Measurements from ENCODE around the gene LRTM2.

Gene LRTM2

DNA sequence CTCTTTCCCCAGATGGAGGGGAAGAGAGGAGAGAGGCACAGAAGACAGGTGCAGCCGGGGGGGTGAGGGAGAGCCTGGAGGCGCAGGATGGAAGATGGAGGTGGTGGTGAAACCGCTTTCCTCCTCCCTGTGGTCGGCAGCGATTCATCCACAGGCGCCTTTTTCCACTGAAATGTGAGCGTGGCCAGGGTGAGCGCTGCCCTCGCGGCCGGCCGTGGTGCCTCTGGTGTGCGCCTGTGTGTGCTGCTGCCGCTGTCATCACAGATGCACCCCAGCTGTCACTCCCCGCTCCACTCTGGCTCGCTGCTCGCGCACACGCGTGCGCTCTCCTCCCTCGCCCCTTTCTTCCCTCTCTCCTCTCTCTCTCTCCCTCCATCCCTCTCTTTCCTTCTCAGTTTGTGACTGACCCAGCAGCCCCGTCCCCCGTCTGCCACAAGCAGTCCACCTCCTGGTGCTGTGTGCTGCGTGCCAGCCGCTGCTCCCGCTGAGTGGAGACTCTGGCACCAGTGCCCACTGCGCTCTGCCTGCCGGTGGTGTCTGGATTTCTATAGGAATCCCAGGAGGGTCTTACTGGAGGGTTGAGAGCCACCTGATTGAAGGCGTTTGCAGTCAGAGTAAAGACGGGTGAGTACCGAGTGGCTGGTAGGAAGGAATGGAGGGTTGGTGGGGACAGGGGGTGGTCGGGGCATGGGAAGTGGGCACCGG, at the start of gene LRTM2:
Gene LRTM2 (plus strand): TSS at position 375 of the 705 bp plus-strand sequence. CDS start 7,584 bp downstream, outside the sequence.
- no peak for DNase-seq (ENCODE audit: low read depth in 3 of 3)

DNA sequence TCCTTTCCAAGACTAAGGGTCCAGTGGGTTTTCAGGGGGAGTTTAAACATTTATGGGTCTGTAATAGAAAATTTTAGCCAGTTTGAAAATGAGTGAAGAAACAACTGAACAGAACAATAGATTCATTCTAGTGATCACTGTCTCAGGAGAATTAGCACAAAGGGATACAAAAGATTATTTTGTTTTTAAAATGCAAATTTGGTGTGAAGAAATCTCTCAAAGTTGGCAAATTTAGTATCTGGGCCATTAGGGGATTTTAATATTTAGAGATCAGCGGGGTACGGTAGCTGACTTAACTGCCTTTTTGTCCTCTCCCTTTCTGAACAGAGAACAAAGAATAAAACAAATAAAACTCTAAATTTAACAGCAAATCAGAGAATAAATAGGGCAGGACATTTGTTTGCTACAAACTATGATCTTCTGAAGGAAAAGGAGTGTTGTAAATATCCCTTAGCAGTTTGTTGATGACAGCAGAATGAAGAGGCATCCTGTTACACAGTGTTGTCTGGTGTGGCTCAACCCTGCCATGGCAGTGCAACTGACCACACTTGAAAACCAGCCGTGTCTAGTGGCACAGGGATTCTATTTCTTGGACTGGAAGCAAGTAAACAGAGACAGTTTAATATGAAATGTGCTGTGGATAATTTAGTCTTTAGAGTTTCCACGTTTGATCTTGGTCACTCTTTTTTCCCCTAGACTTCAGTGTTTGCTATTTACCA, 46.3 kb upstream of the LRTM2 start:
- DNase-seq (ENCODE audit: low read depth in 3 of 3) = no peak

DNA sequence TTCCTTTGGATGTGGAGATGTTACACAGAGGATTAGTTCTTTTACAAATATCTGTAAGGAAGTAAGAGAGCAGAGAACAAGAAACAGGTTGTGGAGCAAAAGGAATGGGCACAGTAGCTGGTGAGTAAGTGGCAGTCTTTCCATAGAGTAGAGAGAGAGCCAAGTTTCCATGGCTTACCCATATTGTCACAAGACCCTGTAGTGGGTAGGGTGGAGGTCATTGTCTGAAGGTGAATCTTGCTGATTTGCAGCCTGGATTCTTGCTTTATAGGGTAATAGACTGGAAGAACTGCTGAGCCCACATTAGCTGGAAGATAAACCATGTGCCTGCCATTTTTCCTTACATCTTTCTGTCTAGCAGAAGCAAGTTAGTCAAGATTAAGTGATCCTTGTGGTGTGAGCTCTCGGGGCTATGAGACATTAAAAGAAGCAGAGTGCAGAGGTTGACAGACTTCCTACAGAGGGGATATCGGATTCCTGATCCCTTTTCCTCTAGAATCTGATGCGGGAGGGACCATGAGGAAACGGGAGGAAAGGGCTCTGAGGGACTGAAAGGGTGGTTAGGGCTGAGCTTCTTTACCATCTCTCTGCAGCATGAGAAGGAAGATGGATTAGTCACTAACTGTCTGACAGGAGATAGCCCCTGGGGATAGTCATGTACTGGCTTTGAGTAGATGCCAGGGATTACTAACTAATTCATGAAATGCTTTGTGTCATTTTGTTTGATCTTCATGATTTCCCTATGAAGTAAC, 44.0 kb upstream of the LRTM2 start:
- no peak for DNase-seq (ENCODE audit: low read depth in 3 of 3)

DNA sequence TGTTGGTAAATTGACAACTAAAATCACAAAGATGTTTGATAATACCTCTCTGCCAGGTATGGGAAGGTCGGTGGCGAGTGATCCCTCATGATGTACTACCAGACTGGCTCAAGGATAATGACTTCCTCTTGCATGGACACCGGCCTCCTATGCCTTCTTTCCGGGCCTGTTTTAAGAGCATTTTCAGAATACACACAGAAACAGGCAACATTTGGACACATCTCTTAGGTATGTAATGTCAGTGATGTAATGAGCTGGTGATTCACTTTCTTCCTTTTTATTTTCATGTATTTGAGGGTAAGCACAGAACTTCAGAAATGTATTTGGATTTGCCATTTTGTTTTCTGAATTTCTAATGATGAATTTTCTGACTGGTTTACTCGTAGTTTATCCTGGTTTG, 42.6 kb upstream of the LRTM2 start:
- no peak for DNase-seq (ENCODE audit: low read depth in 3 of 3)

DNA sequence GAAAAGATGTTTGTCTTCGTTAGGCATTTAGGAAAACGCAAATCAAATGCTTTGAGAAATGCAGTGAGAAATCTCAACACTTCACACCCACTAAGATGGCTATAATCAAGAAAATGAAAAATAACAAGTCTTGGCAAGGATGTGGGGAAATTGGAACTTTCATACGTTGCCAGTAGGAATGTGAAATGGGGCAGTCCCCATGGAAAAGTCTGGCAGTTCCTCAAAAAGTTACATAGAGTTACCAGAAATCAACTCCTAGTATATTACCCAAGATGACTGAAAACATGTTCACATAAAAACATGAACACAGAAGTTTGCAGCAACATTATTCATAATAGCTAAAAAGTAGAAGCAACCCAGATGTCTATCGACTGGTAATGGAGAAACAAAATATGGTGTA, 41.5 kb upstream of the LRTM2 start:
- no peak for DNase-seq (ENCODE audit: low read depth in 3 of 3)

DNA sequence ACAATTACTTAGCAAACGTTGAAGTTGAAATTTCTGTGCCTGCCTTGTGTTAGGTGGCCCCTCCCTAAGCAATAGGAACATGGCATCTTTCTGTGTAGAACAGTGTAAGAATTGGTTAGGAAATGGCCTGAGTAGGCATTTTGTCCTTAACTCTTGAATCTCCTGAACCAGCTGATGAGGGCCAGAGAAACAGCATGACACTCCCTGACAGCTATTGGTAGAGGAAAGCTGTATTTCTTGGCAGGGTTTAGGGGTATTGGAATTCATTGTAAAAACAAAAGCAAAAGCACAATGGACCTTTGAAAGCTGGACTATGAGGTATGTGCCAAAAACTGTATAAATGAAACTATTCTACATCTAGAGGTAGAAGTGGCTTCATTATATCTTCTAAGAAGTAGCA, 40.6 kb upstream of the LRTM2 start:
- DNase-seq (ENCODE audit: low read depth in 3 of 3) = no peak

DNA sequence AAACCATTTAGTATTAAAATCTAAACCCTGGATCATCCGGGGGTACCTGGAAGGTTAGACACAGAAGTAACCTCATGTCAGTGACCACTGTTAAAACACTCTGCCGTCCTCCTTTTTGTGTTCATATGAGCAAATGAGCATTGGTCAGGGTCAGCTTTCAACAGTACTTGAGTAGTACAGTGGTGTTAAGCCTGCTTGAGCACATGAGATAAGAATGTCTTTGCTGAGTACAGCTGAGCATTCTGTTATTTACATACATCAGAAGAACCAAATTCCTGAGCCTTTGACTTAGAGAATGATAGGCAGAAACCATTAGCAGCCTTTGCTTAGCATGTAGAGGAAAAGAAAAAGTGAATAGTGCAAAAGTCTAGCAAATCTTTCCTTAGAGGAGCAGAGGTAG, 38.6 kb upstream of the LRTM2 start:
- no peak for DNase-seq (ENCODE audit: low read depth in 3 of 3)

DNA sequence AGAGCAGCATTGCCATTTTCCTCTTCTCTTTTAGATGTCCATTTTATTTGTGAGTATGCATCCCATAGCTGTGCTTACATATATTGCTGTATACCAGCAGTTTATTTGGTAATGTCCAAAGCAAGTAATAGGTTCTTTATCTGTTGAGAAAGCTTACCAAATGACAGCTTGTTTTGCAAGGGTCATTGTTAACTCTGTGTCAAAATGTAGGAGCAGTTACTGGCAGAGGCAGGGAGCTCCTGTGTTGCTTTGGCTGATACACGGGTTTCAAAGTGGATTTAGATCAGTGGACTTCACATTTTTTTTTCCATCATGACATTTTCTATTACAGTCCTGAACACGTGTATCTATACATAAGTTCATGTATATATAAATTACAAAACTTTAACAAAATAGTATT, 38.1 kb upstream of the LRTM2 start:
- DNase-seq (ENCODE audit: low read depth in 3 of 3) = no peak

DNA sequence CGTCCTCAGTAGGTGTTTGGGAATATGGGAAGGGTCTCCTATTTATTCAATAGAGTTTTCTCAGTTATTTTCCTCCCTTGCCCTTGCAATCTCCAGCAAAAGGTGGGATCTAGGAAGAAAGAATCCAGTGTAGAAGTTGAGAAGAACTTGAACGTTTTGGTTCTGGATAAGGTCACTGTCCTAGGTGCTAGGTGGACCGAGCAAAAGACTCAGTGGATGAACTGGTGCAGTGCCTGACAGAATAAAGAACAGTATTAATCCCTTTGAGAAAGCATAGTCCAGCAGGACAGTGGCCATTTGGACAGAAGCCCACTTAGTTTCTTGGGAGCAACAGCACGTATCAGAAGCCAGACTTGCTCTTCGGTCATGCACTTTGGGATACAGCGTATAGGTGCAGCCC, 32.7 kb upstream of the LRTM2 start:
- no peak for DNase-seq (ENCODE audit: low read depth in 3 of 3)

DNA sequence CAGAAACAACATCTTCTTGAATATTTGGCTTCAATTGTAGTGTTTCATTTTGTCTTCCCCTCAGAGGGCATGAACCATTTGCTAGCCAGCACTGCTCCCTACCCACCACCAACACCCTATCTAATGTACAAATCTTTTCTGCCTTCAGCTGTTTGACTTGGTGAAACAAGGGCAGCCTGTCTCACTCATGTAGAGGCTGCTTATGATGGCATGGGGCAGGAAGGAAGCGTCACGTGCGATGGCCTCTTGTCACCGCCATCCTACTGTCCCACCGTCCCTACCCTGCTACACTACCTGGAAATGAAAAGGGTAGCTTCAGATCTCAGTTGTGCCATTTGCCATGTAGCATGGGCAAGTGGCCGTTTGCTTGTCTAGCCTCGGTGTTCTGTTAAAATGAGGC, 29.9 kb upstream of the LRTM2 start:
- no peak for DNase-seq (ENCODE audit: low read depth in 3 of 3)

DNA sequence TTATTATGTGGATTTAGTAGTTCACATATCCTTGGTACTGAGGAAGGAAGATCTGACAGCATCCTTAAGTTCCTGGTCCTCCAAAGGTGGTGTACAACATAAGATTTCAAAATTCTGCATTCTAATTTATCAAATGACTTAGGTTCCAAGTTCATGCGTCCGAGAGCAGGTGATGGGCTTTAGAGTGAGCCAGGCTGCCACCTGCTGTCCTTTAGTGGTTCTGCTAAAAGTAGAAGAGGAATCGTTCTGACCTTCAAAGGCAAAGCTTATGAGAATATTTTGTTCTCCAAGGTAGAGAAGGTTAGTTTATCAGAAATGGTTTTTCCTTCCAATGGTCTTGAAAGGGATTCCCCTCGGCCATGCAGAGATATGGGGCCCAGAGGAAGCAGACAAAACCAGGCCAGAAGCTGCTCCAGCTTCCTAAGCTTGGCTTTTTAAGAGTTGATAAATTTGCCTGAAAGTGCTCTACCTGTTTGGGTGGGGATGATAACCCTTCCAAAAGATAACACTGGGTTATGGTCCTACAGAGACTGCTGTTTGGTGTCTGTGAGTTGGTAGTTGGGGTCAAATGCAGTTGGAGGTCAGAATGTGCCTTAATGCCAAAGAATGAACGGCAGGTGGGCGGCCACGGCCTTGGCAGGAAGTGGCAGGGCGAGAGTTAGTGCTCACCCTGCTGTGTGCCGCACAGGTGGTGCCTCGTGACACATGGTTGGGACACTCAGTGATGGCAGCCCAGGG, 29.1 kb upstream of the LRTM2 start:
- peak in 1 of 3 experiments; percentile 51 for DNase-seq (ENCODE audit: low read depth in 3 of 3)

DNA sequence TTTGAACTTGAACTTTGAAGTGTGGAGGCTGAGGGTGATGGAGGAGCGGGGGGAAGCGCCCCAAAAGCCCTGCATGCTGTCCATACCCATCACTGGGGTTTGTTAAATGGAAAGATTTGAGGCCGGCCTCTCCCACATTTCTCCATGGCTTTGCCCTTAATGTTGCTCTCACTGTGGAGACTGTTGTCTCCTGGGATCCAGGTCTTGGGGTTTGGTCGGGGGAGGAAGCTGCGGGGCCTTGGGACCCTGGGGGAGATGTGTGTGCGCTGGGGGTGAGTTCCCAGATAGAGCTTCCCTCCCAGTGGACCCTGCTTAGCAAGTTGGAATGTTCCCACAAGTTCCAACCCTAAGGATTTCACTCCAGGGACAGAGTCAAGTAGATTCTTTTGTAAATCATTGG, 28.0 kb upstream of the LRTM2 start:
- DNase-seq (ENCODE audit: low read depth in 3 of 3) = no peak

DNA sequence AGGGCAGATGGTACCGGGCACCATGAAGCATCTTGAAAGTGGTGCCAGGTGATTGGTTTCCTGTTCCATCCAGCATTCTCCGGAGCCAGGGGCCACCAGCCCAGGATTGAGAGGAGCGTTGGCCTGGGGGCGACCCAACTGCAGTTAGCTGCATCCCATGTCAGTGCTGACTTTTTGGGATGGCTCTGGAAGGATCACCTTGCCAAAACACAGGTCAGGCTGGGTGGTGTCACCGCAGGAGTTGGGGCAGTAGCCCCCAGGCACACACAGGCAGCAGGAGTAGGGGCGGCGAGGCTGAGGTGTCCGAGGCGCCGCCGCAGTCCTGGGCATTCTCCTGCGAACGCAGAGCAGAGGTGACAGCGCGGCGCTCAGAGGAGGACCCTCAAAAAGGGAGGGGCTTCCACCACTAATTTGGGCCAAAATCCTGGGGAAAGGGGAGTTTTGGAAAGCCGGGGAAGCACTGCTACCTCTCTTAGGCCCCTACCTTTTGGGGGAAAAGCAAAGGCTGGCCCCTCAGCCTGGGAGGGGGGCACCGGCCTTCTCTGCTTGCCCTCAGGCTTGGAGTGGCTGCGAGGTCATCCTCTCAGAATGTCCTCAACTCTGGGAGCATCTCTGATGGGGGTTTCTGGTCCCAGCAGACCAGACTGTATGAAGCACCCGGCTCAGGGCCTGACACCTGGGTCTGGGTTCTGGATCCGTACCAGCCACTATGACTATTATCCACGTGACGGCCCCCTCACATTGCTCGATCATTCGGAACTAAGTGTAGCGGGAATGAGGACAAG, 26.7 kb upstream of the LRTM2 start:
- no peak for DNase-seq (ENCODE audit: low read depth in 3 of 3)

DNA sequence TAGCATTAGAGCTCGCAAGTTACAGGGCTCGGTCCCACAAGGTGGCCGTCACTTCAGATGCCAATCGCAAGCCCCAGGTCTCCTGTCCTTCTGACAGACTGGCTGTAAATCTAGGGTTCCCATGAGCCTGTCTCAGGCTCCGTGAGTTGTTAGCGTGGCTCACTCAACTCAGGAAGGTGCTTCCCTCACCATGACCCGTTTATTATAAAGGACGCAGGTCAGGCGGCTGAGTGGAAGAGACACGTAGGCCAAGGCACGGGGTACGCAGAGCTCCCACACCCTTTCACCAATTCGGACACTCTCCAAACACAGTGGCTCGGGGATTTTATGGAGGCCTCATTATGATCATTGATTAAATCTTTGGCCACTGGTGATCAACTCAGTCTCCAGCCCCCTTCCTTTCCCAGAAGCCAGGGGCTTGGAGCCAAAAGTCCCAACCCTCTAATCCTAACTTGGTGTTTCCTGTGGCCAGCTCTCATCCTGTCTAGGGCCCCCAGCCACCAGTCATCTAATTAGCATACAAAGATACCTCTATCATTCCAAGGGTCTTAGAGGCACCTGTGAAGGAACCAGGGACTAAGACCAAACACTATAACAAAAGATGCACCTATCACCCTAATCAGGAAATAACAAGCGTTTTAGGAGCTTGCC, 25.8 kb upstream of the LRTM2 start:
- DNase-seq (ENCODE audit: low read depth in 3 of 3) = no peak

DNA sequence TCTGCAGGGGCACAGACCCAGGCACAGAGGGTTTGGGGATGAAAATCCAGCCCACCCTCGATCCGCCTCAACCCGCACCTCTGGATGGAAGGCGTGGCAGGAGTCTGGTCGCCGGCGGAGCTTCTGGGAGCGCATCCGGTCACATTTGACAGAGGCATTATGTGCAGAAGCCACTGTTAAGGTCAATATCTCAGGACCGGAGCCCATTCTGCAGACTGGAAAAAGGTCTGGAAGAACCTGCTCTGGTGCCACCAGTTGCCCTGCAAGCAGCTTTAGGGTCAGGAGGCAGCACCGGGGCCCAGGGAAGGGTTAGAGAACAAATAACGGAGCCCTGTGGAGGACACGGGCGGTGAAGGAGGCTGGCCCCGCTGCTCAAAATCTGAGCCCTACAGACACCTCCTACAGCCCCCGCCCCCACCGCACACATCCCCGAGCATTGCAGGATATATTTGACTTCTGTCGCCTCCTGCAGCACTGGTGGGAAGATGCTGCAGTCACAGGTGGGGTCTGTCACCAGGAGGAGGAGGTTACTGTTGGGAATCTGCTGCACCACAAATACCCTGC, 25.1 kb upstream of the LRTM2 start:
- DNase-seq (ENCODE audit: low read depth in 3 of 3) = no peak

DNA sequence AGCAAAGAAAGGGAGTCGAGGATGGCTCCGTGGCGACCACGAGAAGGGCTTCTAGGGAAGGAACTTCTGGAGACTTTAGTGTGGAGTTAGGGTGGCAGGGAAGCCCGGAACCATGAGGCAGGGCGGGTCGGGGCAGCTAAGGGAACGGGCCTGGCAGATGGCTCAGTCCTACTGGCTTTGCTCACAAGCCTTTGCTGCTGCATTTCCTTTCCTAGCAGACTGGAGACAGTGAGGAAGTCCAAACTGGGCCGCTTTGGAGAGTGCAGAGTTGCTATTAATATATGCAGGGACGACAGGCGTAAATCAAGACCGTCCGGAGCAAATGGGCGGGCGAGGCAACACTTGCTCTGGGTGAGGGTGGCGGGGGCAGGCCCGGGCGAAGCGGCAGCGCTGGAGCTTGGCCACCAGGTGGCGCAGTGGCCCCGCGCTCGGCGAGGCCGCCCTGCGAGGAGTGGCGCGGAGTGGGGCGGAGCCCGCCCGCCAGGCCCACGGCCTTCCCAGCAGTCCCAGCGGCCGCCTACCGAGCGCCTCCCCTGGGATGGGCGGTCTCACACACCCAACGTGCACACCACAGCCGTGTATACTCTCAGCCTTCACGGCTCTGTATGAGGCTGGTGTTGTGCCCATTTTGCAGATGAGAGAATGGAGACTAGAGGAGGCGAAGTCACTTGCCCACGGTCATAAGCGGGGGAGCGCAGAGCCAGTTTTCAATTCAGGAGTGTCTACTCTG, 24.4 kb upstream of the LRTM2 start:
- DNase-seq (ENCODE audit: low read depth in 3 of 3) = peak; percentile 91 to 93 (median 92)

DNA sequence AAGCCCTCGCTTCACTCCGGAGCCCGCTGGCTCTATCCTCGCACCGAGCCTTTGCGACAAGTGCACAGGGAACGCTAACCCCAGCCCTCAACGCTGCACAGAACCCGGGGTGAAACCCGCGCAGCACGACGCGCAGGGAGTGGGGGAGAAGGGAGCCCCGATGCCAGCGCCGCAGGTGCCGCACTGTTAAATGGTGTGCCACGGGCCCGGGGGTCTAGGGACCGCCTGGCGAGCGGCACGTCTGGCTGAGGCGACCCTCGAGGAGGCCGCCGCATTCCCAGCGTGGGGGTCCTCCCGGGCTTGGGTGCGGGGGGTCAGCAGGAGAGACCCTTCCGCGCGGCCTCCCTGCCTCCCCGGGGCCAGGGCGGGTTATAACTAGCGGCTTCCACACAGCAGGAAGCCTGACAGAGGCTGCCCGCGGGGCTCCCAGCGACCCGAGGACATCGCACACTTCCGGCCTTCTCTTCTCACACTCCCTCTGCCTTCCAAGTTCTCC, 23.8 kb upstream of the LRTM2 start:
- DNase-seq (ENCODE audit: low read depth in 3 of 3) = peak in 2 of 3 experiments; percentile 20 to 48

DNA sequence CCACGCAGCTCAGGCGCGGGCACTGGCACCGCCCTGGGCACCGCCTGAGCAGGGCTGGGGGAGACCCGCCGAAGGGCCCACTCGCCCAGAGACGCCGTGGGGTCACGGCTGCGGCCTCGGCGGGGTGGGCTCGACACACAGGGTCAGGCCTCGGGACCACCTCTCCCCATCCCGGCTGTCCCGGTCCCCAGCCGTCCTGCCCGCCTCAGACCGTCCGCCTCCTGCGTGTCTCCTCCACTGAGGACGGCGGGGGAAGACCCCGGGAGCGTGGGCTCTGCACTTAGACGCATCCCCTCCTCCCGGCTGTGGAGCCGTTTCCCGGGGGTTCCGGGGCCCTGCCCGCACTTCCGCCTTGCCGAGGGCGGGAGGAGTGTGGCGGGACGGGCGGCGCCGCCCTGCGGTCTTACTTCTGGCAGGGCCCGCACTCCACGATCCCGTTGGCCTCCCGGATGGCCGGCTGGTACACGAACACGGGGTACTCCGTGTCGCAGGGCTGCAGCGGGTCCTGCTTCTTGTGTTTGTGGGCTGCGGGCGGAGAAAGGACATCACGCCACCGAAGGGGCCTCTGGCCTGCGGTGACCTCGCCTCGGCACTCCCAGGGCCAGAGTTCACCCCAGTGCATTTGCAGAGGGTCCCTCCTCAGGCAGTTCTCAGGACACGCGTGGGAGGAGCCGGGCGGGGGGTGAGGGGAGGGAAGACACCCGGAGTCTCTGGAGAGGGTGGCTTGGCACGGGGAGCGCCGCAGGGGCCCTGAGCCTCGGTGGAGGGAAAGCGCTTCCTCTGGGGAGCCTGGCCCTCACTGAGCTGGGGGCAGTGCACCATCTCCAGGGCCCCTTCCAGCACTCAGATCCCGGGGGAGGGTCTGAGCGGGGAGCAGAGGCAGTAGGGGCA, 23.1 kb upstream of the LRTM2 start:
- DNase-seq (ENCODE audit: low read depth in 3 of 3) = peak in 2 of 3 experiments; percentile 48 to 59

All from stimulated activated CD4-positive, alpha-beta T cell treated with anti-CD3 and anti-CD28 coated beads, TNF-alpha, amount 100 ng/mL, for 24 hours (primary cell).